Superior temporal gyrus (tissue), 1 donor: ENCODE data around the gene PGBD1.

Experiments
- DNase-seq: peaks from one replicate; pipeline ENCODE4 v3.0.0-alpha.2; 2016; ENCODE audit errors: extremely low spot score

Gene PGBD1, protein sequence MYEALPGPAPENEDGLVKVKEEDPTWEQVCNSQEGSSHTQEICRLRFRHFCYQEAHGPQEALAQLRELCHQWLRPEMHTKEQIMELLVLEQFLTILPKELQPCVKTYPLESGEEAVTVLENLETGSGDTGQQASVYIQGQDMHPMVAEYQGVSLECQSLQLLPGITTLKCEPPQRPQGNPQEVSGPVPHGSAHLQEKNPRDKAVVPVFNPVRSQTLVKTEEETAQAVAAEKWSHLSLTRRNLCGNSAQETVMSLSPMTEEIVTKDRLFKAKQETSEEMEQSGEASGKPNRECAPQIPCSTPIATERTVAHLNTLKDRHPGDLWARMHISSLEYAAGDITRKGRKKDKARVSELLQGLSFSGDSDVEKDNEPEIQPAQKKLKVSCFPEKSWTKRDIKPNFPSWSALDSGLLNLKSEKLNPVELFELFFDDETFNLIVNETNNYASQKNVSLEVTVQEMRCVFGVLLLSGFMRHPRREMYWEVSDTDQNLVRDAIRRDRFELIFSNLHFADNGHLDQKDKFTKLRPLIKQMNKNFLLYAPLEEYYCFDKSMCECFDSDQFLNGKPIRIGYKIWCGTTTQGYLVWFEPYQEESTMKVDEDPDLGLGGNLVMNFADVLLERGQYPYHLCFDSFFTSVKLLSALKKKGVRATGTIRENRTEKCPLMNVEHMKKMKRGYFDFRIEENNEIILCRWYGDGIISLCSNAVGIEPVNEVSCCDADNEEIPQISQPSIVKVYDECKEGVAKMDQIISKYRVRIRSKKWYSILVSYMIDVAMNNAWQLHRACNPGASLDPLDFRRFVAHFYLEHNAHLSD

GRCh38 chr6:28281288-28282064 lies at the start of gene PGBD1:
TSS of gene PGBD1 (plus strand) at chr6:28281572. CDS start at chr6:28283814, 2,242 bp downstream.
- peak; percentile 57 for DNase-seq

GRCh38 chr6:28232785-28233184 lies 48.6 kb upstream of the PGBD1 start:
- no peak for DNase-seq

- no peak for DNase-seq
These were observed 45.4 kb upstream of the PGBD1 start for GRCh38 chr6:28235912-28236452.

DNA sequence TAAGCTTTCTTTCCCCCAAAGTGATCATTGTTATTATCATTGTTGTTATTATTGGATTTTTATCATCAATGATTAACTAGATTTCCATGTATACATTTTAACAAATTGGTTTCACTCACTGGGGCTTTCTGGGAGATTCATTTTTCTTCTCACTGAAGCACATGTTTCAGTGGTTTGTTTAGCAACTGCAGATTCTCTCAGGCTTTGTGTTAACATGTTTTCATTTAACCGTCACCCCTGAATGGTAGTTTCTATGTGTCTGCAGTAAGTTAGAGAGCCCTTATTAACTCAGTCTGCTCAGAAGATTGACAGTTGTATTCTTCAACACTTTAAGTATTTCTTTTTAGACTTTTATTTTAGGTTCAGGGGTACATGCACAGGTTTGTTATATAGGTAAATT lies 41.7 kb upstream of the PGBD1 start:
- no peak for DNase-seq

- DNase-seq, result no peak
These were observed 40.9 kb upstream of the PGBD1 start for GRCh38 chr6:28240471-28240870.

DNA sequence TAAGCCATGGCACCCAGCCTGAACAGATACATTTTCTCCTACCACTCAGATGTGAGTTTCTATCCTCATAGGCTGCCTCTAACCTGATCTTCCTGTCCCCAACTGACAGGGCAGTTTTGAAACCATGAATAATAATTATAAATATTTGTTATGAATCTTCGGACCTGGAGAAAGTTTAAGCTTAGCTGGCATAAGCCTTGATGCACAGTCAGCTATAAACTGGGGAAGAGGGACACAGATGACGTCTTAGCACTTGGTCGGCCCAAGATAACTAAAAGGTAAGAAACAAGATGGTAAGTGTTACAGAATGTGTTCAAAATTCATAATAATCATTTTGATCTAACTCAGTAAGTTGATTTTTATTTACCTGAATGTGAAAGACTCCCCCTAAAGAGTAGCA lies 37.4 kb upstream of the PGBD1 start:
- no peak for DNase-seq

- no peak for DNase-seq
These were observed 36.0 kb upstream of the PGBD1 start for GRCh38 chr6:28245206-28245941.

GRCh38 chr6:28248916-28249315 lies 32.5 kb upstream of the PGBD1 start:
- DNase-seq, result no peak

- DNase-seq, result no peak
These were observed 30.6 kb upstream of the PGBD1 start for GRCh38 chr6:28250747-28251146.

DNA sequence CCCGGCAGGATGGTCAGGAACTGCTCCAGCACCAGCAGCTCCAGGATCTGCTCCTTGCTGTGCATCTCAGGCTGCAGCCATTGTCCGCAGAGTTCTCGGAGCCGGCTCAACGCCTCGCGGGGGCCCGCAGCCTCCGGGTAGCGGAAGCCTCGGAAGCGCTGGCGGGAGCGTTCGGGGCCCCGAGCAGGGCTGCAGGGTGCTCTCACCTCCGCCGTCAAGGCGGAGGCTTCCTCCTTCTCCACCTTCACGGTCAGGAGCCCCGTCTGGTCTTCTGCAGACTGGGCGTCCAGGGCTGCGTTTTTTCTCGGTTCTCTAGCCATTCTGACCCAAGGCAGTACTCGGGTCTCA lies 29.7 kb upstream of the PGBD1 start:
- no peak for DNase-seq

DNA sequence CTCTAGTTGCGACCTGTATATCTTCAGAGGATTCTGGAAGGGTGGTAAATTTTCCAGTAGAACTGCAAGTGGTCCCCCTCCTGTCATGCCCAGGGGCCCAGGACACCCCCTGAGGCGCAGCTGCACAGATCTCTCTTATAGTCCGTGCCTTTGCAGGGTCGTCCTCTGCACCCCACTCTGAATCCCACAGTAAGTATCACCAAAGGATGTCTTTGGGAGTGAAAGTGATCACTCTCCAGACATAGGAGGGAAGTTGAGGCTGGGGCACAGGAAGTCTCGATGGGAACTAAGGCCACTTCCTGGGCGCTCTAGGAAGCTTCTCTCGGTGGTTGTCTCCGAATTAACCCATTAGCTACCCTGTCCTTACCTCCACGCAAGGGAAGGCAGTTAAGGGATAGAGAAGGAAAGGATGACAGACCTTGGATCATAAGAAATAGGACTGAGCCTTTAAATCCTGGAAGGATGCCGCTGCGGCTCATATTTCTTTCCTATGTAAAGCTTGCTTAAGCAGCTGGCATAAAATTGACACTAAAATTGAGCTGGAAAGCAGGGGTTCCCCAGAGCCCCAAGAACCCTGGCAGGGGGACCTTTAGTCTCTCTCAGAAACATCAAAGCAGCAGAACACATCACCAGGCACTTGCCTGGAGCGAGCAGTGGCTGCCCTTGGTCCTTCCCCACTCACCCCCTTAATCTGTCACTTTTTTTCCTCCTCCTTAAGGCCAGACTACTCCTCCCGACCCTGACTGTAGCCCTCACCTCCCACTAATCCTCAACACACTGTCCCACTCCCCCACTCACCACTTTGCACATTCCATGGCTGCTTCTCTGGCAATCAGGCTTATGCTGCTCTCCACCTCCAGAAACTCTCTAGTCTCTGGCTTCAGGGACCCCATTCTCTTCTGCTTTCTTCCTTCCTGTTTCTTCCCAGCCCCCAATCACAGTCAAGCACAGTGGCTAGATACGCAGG lies 29.1 kb upstream of the PGBD1 start, which contains the start of gene ZKSCAN4:
ZKSCAN4 (minus strand) TSS at position 261 of the 967 bp plus-strand sequence. CDS start 289 bp downstream, outside the sequence.
- DNase-seq, result peak; percentile 95

DNA sequence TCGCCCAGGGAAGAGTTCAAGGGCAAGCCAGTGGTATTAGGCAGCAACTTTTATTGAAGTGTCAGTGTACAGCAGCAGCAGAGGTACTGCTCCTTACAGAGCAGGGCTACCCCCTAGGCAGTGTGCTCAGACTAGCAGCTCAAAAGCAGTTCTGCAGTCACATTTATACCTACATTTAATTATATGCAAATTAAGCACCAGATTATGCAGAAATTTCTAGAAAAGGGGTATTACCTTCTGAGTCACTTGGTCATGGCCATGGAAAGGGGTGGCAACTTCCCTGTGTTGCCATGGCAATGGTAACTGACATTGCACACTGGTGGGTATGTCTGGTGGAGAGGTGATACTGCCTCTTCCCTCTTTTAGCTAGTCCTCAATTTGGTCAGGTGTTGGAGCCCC lies 27.3 kb upstream of the PGBD1 start:
- DNase-seq, result no peak

- no peak for DNase-seq
These were observed 24.3 kb upstream of the PGBD1 start for GRCh38 chr6:28257042-28257441.

- peak; percentile 74 for DNase-seq
These were observed 22.2 kb upstream of the PGBD1 start, which contains the start of gene NKAPL for GRCh38 chr6:28258877-28259777. TSS of gene NKAPL (plus strand) at chr6:28259297. CDS start at chr6:28259372, 75 bp downstream.

DNA sequence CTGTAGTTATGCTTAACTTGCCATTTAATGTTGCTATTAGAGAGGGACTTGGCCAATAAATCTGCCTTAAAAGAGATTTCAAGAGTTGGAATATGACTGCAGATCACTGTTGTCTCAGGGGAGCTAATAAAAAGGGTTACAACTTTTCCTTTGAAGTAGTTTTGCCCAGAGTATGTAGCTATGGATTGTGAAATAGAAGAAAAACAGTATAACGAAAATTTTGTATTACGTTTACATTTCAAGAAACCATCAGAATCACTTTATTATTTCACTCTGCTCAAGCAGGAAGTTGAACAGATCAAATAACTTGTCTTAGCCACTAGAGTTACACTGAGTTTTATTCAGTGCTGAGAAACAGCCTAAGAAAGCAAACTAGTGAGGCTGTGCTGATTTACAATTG lies 17.4 kb upstream of the PGBD1 start:
- DNase-seq, result no peak

- no peak for DNase-seq
These were observed 16.5 kb upstream of the PGBD1 start for GRCh38 chr6:28264834-28265401.

DNA sequence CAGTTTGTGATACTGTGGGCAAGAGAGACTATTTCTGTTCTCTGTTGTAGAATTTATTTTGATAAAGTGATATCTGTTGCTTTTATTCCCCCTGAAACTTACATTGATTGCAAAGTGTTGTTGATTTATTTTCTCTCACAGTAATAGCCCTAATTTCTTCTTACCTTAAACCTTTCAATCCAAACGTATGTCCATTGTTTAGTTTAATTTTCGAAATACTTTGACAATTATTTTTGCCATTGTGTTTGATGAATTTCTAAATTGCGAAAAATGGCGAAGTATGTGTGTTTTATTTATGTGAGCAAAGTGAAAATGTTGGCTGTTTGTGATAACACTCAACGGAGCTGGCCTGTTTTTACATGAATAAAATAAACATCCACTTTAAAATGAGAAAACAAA lies 14.8 kb upstream of the PGBD1 start:
- no peak for DNase-seq

DNA sequence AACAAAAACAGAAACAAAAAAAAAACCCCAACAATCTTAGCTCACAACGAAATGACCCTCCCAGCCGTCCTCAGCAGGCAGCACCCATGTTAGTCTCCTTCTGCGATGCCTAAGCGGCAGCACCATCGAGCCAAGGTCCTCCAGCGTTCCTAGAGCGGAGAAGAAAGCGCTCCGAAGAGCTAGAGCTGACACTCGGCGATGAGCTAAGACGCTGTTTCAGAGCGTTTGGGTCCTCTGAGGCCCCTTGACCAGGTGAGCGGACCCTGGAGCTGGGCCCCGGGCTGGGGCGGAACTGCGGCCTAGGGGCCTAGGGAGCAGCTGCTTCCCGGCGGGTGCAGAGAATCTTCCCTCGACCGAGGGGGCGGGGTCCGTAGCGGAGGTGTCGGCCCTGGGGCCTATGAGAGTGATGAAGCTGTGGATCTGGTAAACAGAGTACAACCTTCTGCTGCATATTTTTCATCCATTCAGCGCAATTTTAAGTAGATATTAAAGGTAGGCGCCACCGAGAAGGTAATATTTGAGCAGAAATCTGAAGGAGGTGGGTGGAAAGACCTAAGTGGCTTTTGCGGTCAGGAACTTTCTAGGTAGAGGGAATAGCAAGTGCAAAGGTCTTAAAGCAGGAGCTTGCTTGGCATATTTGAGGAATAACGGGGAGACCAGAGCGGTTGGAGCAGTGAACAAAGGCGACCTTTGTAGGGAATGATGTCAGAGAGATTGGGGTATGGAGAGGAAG lies 14.2 kb upstream of the PGBD1 start, which contains the start of gene ZSCAN26:
ZSCAN26 (plus strand) TSS at position 182 of the 733 bp plus-strand sequence. CDS start 4,777 bp downstream, outside the sequence.
- DNase-seq, result peak; percentile 93
